ENCODE results near the gene BIRC2.
"Not testable (repeated sequence)": the region's sequence is repeated elsewhere in the genome, so short reads cannot be mapped to it uniquely, and the experiment has no call there.

Gene BIRC2

DNA sequence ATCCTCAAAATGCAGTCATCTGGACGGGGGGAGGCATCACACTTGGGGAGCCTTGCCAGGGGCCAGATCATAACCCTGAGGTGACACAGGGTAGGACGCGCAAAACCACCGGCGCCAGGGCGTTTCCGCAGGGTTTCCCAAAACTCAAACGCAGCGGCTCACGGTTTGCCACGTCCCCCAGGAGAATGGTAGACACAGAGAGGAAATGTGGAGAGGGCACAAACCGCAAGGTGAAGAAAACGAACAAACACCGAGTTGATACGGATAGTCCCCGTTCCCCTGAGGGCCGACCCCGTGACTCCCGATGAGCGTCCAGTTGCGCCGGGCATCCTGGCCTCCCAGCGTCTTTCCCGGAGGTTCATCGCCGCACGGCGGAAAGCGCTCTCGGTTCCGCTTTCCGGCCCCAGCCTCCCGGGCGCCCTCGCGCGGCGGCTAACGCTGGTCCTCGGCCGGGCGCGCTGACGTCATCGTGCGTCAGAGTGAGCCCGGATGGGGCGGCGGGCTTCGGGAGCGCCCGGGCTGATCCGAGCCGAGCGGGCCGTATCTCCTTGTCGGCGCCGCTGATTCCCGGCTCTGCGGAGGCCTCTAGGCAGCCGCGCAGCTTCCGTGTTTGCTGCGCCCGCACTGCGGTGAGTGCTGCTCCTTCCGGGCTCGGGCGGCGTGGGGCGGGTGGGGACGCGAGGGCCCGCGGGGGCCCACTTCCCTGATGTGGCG, at the start of gene BIRC2:
TSS of gene BIRC2 (plus strand) at position 467 of the 714 bp plus-strand sequence. CDS start 2,641 bp downstream, outside the sequence.
- in situ Hi-C loops (cut with HindIII; ENCODE audit: low pct_ligation_motif_present, low pct_unique_long_range_greater_than_20kb, low sequenced_read_pairs), result no loop called here
- DNase-seq, result peak; percentile 90

DNA sequence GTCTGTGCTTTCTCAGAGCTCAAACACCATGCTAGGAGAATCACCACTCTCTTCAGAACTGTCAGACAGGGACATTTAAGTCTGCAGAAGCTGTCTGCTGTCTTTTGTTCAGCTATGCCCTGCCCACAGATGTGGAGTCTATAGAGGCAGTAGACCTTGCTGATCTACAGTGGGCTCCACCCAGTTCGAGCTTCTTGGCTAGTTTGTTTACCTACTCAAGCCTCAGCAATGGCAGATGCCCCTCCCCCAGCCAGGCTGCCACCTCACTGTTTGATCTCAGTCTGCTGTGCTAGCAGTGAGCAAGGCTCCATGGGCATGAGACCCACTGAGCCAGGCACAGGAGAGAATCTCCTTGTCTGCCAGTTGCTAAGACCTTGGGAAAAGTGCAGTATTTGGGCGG, 46.2 kb upstream of the BIRC2 start:
- DNase-seq; in situ Hi-C loops (cut with HindIII; ENCODE audit: low pct_ligation_motif_present, low pct_unique_long_range_greater_than_20kb, low sequenced_read_pairs): not testable (repeated sequence)

DNA sequence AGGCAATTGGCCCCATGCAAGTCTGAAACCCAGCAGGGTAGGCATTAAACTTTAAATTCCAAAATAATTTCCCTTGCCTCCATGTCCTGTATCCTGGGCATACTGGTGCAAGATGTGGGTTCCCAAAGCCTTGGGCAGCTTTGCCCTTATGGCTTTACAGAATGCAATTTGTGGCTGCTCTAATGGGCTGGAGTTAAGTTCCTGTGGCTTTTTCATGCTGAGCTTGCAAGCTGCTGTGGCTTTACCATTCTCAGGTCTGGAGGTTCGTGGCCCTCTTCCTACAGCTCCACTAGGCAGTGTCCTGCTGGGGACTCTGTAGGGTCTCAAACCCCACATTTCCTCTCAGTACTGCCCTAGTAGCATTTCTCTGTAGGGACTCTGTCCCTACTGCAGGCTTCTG, 44.8 kb upstream of the BIRC2 start:
- no peak for DNase-seq
- in situ Hi-C loops (cut with HindIII; ENCODE audit: low pct_ligation_motif_present, low pct_unique_long_range_greater_than_20kb, low sequenced_read_pairs), result no loop called here

DNA sequence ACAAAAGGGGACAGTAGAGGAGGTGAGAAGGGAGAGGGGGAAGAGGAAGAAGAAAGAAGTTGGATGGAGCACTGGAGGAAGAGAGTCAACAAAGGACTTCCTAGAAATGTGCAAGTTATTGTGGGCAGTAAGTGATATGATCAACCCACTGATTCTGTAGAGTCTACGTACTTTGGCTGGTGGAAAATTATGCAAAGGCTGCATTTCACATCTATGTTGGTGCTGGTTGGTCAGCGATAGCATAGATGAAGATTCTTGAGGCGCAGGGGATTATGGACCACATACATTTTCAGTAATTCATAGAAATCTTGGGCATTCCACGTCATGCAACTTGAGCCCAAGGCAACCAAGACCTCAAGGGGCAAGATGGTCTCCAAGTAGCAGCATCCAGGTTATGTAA, 42.3 kb upstream of the BIRC2 start:
- no peak for DNase-seq
- in situ Hi-C loops (cut with HindIII; ENCODE audit: low pct_ligation_motif_present, low pct_unique_long_range_greater_than_20kb, low sequenced_read_pairs), result no loop called here

DNA sequence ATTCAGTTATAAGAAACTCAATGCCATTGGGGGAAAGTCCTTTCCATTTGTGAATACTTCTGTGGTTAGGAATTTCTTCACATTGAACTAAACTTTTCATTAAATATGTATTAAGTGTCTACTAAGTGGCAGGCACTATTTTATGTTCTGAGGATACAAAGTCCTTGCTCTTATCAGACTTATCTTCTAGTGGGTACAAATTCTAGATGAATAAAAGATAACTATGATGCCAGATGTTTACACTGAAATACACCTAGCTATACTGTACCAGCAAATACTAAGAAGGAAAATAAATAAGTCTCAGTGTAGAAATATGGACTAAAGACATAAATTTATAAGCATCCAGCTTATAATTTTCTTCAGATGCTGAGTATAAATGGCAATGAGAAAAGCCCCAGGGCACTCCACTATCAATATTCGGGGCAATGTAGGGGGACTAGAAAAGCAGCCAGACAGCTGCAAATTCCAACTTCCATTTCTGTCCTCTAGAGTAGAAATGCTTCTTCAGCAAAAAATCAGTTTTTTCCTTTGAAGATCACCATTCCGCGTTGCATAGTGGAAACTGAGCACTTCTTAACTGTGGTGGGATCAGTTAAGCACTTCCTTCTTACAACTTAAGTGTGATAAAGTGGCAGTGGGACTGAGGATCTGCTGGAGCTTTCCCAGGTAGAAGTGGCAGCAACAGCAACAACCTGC, 41.5 kb upstream of the BIRC2 start:
- in situ Hi-C loops (cut with HindIII; ENCODE audit: low pct_ligation_motif_present, low pct_unique_long_range_greater_than_20kb, low sequenced_read_pairs), result no loop called here
- DNase-seq, result no peak

DNA sequence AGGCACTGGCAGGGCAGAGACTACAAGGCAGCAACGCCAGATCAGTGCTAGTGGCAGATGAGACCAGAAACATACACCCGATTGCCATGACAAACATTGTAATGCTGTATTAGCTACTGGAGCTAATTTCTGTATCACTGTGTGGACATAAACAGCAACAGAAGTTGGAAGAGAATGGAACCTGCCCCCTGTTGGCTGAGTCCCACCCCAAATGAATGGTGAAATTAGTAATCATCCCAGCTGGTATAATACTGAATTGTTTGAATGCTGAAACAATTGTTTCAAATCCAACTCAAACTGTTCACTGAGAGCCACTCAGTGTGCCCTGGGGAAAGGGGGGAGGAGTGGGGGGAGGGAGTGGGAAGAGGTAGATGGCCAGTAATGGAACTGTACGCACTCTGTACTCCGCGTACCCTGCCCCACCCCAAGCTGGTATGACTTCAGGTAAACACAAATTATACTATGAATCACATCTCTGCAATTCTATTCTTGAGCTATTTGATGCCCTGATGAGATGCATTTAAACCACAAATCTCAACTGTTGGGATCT, 40.9 kb upstream of the BIRC2 start:
- in situ Hi-C loops (cut with HindIII; ENCODE audit: low pct_ligation_motif_present, low pct_unique_long_range_greater_than_20kb, low sequenced_read_pairs), result no loop called here
- DNase-seq, result no peak

DNA sequence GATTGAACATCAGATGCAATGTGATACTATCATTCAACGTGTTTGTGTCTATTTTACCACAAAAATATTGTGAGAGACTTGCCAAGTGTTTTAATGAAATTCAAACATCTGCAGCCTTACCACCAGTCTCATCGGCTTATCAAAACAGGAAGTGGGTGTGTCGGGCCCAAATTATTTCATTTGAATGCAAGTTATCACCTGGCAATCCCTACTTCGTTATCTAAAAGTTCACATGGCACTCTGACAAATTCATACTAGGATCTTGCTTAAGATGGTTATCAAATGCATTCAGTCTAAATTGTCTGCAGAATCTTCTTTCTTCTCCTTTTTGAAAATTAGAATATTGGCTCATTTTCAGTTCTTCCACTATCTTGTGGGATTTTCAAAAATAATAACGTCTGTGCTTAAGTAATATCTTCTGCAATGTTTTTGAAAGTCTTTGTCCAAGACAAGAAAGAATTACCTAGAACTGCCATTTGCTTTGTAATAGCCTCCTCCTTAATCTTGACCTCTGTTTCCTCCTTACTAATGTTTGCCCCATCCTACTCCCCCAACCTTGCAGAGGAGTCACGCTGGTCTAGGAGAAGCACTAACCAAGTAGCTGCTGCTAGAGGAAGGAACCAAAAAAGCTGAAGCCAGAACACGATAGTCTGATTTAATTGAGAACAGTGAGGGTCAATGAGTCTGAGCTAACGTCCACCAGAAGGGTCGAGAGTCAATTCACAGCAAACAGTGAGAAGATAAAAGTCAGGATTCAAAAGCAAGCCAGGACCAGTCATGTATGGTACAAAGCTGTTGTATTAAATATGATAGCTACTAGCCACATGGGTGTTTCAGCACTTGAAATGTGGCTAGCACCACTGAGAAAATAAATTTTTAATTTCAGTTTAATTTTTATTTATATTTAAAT, 39.9 kb upstream of the BIRC2 start:
- no peak for DNase-seq
- in situ Hi-C loops (cut with HindIII; ENCODE audit: low pct_ligation_motif_present, low pct_unique_long_range_greater_than_20kb, low sequenced_read_pairs), result no loop called here

DNA sequence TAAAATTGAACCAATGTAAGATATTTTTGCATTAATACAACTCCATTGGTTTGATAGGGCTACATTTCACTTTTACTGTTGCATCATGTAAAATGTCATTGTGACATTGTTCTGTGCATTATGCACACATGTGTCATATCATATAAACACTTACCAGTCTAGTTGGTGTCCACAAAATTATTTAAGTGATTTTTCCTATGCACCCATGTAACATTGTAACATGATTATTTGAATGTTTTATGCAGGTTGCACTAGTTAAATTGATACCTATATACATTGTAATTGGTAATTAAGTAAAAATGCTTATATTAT, 39.3 kb upstream of the BIRC2 start:
- DNase-seq, result no peak
- in situ Hi-C loops (cut with HindIII; ENCODE audit: low pct_ligation_motif_present, low pct_unique_long_range_greater_than_20kb, low sequenced_read_pairs), result no loop called here

DNA sequence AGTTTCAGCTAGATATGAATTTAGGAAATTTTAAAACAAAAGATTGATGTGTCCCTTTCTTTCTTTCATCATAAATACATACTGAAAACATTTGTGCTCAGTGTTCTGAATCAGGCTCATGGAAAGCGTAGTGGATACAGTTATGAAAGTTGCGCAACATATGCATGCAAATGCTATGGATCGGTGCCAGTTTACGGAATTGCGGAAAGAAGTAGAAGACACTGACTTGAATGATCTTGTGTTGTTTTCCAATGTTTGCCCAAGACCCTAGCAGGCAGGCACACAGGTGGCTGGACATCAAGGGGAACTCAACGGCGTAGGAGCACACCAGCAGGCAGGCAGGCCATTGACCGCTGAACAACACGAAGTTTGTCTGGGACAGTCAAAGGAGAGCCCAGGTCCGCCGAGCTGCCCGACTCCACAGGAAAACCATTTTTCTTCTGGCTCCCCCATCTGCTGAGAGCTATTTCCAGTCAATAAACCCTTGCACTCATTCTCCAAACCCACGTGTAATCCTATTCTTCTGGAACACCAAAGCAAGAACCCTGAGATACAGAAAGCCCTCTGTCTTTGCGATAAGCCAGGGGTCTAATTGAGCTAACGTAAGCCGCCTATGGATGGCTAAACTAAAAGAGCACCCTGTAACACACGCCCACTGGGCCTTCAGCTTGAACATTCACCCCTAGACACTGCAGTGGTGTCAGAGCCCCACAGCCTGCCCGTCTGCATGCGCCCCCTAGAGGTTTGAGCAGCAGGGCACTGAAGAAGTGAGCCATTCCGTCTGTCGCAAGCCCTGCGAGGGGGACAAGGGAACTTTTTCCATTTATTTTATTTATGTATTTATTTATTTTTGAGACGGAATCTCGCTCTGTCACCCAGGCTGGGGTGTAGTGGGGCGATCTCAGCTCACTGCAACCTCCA, 37.1 kb upstream of the BIRC2 start:
- in situ Hi-C loops (cut with HindIII; ENCODE audit: low pct_ligation_motif_present, low pct_unique_long_range_greater_than_20kb, low sequenced_read_pairs), result no loop called here
- no peak for DNase-seq

DNA sequence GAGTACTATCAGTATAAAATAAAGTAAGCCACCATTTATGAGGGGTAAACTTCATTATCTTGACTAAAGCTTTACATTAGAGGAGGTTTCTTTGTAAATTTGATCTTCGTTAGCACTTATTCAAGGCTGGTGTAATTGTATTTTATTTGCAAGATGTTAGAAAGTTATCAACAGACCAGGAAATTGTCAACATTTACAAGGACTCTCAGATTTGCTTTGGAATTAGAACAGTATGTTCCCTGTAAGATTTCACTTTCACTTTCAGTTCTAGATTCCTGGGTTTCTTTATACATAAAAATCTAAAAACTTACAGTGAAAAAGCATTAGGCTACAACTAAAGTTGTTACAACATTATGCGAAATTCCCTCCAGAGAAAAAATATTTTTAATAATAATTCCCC, 34.3 kb upstream of the BIRC2 start:
- in situ Hi-C loops (cut with HindIII; ENCODE audit: low pct_ligation_motif_present, low pct_unique_long_range_greater_than_20kb, low sequenced_read_pairs), result no loop called here
- peak; percentile 45 for DNase-seq

DNA sequence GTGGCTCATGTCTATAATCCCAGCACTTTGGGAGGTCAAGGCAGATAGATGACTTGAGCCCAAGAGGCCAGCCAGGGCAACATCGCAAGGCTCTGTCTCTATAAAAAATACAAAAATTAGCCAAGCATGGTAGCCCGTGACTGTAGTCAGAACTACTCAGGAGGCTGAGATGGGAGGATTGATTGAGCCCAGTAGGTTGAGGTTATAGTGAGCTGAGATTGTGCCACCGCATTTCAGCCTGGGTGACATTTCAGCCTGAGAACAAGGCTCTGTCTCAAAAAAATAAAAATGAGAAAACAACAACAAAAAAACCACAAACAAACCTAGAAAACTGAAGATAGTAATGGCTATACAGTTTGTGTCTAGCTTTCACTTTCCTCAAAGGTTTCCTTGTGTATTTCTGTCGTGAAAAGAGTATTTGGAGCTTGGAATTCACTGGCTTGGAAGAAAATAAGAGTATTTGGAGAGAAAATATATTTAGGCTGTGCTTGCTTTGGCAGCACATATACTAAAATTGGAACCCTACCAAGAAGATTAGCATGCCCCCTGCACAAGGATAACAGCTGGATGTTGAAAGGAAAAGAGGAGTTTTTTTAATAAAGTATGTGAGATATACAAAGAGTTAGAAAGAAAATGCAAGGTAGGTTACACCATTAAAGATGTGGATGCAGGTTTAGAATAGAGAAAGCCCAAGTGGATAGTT, 33.6 kb upstream of the BIRC2 start:
- peak; percentile 56 for DNase-seq
- in situ Hi-C loops (cut with HindIII; ENCODE audit: low pct_ligation_motif_present, low pct_unique_long_range_greater_than_20kb, low sequenced_read_pairs), result no loop called here

DNA sequence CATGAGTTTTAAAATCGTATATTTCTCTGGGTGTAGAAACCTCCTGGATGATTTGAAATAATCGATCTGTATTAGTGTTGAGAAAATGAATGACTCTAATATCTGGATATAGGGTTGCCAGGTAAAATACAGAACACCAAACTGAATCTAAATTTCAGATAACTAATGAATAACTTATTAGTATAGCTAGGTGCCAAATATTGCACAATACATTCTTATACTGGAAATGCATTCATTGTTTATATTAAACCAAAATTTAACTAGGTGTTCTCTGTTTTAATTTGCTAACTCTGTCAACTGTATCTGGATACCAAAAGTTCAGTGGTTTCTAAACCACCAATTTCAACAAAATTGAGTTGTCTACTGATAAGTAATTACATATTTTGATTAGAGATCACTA, 32.2 kb upstream of the BIRC2 start:
- in situ Hi-C loops (cut with HindIII; ENCODE audit: low pct_ligation_motif_present, low pct_unique_long_range_greater_than_20kb, low sequenced_read_pairs), result no loop called here
- no peak for DNase-seq

DNA sequence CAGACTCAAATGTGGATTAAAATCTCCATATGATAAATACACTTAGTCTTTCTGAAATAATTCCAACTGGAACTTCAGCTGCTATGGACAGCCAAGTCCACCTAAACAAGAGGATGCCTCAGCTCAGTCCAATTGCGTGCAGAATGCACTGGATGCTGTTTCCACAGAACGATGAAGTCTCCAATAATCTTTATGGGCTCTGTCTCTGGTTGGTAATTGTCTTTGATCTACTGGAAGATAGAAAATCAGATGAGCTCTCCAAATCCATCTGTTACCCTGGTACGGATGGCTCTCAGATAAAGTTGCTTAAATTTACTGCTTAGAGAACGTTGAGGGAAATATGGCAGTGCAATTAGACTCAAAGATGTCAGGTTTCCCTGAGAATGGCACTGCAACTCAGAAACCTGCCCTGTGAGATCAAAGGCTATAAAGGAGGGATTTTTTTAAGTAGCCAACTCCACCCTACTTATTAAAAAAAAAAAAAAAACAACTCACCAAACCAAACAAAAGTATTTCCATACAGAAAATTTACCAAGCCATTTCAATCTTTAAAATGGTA, 30.6 kb upstream of the BIRC2 start:
- in situ Hi-C loops (cut with HindIII; ENCODE audit: low pct_ligation_motif_present, low pct_unique_long_range_greater_than_20kb, low sequenced_read_pairs), result no loop called here
- no peak for DNase-seq

DNA sequence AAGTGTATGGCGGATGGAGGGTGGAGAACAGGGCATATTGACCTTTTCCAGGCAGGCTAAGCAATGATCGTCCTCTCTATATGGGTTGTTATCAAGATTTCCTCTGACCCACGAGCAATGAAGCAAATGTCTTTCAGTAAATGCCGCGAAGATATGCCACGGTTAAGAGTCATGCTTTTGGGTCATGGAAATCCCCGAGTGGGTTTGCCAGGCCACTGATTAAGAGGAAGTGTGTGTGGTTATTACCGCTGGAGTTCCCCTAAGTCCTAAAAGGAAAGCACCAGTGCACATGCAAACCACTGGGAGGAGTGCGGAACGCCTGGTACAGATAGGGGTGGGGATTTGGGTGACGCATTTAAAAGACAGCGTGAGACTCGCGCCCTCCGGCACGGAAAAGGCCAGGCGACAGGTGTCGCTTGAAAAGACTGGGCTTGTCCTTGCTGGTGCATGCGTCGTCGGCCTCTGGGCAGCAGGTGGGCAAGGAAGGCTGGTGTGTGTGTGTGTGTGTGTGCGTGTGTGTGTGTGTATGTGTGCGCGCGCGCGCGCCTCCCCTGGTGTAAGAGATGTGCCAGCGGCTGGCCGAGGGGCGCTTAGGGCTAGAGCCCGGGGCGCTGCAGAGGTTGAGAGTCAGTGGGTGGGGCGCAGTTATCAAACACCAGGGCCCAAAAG, 29.8 kb upstream of the BIRC2 start, which contains the start of gene BIRC3:
TSS of gene BIRC3 (plus strand) at position 386 of the 669 bp plus-strand sequence. CDS start 7,026 bp downstream, outside the sequence.
- peak; percentile 92 for DNase-seq
- in situ Hi-C loops (cut with HindIII; ENCODE audit: low pct_ligation_motif_present, low pct_unique_long_range_greater_than_20kb, low sequenced_read_pairs), result no loop called here

DNA sequence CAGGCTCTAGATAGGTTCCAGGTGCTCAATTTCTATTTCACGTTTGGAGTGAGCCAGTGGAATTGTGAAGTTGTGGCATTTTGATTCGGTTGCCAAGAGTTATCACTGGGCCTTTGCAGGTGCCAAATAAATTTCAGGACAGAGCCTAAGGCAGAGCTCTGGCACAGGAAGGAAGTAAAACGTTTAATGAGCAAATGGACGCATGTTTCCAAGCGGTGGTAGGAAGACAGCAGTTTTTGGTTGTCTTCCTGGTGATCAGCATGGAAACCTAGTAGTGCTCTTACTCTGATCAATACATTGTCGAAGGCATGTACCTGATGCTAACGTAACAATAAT, 29.3 kb upstream of the BIRC2 start:
- peak; percentile 47 for DNase-seq
- in situ Hi-C loops (cut with HindIII; ENCODE audit: low pct_ligation_motif_present, low pct_unique_long_range_greater_than_20kb, low sequenced_read_pairs), result no loop called here

DNA sequence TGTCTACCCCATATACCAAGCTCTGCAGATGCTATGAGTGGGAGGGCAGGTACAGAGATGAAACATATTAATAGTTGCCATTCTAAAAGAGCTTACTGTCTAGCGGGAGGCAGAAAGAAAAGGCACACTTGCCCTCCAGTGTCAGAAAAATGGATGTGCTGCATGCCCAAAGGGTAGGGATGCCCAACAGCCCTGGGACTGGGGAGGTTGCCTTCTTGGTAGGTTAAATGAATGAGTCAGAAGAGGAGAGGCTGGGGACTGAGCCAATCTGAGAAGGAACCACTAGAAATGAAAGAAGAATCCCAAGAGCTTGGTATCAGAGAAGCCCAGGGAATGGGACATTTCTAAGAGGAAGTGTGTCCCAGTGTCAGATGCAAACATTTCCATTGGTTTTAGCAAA, 28.5 kb upstream of the BIRC2 start:
- peak; percentile 88 for DNase-seq
- in situ Hi-C loops (cut with HindIII; ENCODE audit: low pct_ligation_motif_present, low pct_unique_long_range_greater_than_20kb, low sequenced_read_pairs), result no loop called here

DNA sequence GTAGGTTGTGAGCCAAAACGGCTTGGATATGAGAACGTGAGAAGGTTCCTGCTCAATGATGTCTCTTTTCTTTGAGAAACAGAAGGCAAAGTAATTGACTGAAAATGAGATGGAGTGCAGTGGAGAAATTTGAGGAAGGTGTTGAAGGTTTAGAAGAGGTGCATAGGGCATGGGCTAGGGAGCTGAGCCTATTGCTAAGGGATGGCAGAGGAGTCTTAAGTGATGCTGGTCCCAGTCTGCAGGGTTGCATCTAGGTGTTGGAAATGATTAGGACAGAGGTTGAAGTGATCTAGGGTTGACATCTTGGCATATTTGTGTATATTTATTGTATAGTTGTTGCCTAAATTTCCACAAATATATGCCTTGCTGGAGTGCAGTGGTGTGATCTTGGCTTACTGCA, 27.5 kb upstream of the BIRC2 start:
- no peak for DNase-seq
- in situ Hi-C loops (cut with HindIII; ENCODE audit: low pct_ligation_motif_present, low pct_unique_long_range_greater_than_20kb, low sequenced_read_pairs), result no loop called here
